Right lobe of liver (tissue), 4 donors: ENCODE measurements around the gene B4GALT2.

Experiments
- CTCF ChIP-seq, 4 donors: fragments of 200-600 bp in 3 of 4; fragments of 450-650 bp in 1 of 4; IDR thresholded peaks; one replicate each; pipeline versions ENCODE4 v1.5.1 to v1.8.0; 2016 to 2022; ENCODE audit warnings: antibody characterized with exemption in 4 of 4, mild to moderate bottlenecking in 2 of 4
- POLR2A ChIP-seq: fragments of 450-650 bp; IDR thresholded peaks from one replicate; pipeline ENCODE4 v1.6.1; 2017; ENCODE audit warnings: antibody characterized with exemption, mild to moderate bottlenecking
- donor health status: DM: no; HTN: no; CAD: no.
- donor health status: DM: no; HTN: no; CAD: no.
- donor health status: DM: no; HTN: yes; CAD: no.

GRCh38 chr1:43978551-43979260 lies at the start of gene B4GALT2:
- no peak for TF ChIP-seq CTCF (IDR thresholded peaks at IDR 0.05)
- no peak for TF ChIP-seq POLR2A
